Neural progenitor cell (in vitro differentiated cells): ENCODE measurements around the gene PDIA5. TPM values are rescaled to one million over a fixed set of nuclear protein-coding genes. Genes with fewer than 3 reads are reported as not detected.
A peak's percentile ranks its signal among the peaks of the same experiment; 100 is the strongest.

ENCODE experiments used
- DNase-seq: peaks from one replicate; pipeline ENCODE4 v3.0.0-alpha.2; 2016; ENCODE audit warnings: low spot score
- H2AFZ ChIP-seq: fragments of 200-600 bp; sonication (generic); replicated peaks from 2 replicates; pipeline ENCODE4 v1.6.1; 2016; ENCODE audit warnings: antibody characterized with exemption
- H3F3A ChIP-seq: fragments of 200-600 bp; sonication (generic); 2 replicates; pipeline ENCODE4 v1.6.1; 2016; ENCODE audit warnings: antibody characterized with exemption, low read depth
- H3K27ac ChIP-seq: fragments of 200-600 bp; sonication (generic); 2 replicates; pipeline ENCODE4 v1.5.1; 2016; ENCODE audit warnings: mild to moderate bottlenecking
- H3K27me3 ChIP-seq: fragments of 200-600 bp; sonication (generic); 2 replicates; pipeline ENCODE4 v1.6.1; 2016; ENCODE audit warnings: mild to moderate bottlenecking, moderate library complexity
- H3K36me3 ChIP-seq: fragments of 200-600 bp; sonication (generic); 2 replicates; pipeline ENCODE4 v1.5.1; 2016
- H3K4me1 ChIP-seq: fragments of 200-600 bp; sonication (generic); 2 replicates; pipeline ENCODE4 v1.6.1; 2016; ENCODE audit warnings: mixed run types
- H3K4me2 ChIP-seq: fragments of 200-600 bp; sonication (generic); 2 replicates; pipeline ENCODE4 v1.6.1; 2016
- H3K4me3 ChIP-seq: fragments of 200-600 bp; sonication (generic); 2 replicates; pipeline ENCODE4 v1.5.1; 2016
- H3K79me2 ChIP-seq: fragments of 200-600 bp; sonication (generic); 2 replicates; pipeline ENCODE4 v1.6.1; 2016; ENCODE audit warnings: low read depth
- H3K9ac ChIP-seq: fragments of 200-600 bp; sonication (generic); 2 replicates; pipeline ENCODE4 v1.6.1; 2016
- H3K9me3 ChIP-seq: fragments of 200-600 bp; sonication (generic); 2 replicates; pipeline ENCODE4 v1.5.1; 2016; ENCODE audit warnings: low read depth
- H4K20me1 ChIP-seq: fragments of 200-600 bp; sonication (generic); 2 replicates; pipeline ENCODE4 v1.6.1; 2016; ENCODE audit warnings: low read depth
- H3K27ac Mint-ChIP-seq: 3 replicates; pipeline ENCODE4 v1.8.0; 2021; ENCODE audit warnings: mixed read lengths
- H3K27me3 Mint-ChIP-seq: 2 replicates; pipeline ENCODE4 v1.8.0; 2022; ENCODE audit warnings: low read depth, mild to moderate bottlenecking, inconsistent platforms, moderate library complexity, mixed read lengths; ENCODE audit not compliant: insufficient read depth
- H3K36me3 Mint-ChIP-seq: 3 replicates; pipeline ENCODE4 v1.8.0; 2021; ENCODE audit warnings: mixed read lengths
- H3K4me1 Mint-ChIP-seq: 3 replicates; pipeline ENCODE4 v1.8.0; 2021; ENCODE audit warnings: mixed read lengths
- H3K4me3 Mint-ChIP-seq: 3 replicates; pipeline ENCODE4 v1.8.0; 2021; ENCODE audit warnings: mild to moderate bottlenecking, moderate library complexity, mixed read lengths
- H3K9me3 Mint-ChIP-seq: 3 replicates; pipeline ENCODE4 v1.8.0; 2020; ENCODE audit warnings: mixed read lengths
- EZH2 ChIP-seq: fragments of 200-600 bp; sonication (generic); IDR thresholded peaks from 2 replicates; pipeline ENCODE4 v1.6.1; 2017; ENCODE audit warnings: antibody characterized with exemption, mild to moderate bottlenecking, moderate library complexity
- EZH2phosphoT487 ChIP-seq: fragments of 200-600 bp; sonication (generic); IDR thresholded peaks from 2 replicates; pipeline ENCODE4 v1.6.1; 2017; ENCODE audit warnings: antibody characterized with exemption
- microRNA-seq: library from miRNA; unstranded; fragments of <30 nt; microRNA quantifications from one replicate; pipeline ENCODE4, GENCODE V29; 2016
- total RNA-seq: library from RNA; depleted of rRNA; stranded (reverse); fragments of >200 nt; gene quantifications from 2 replicates; pipeline ENCODE4 v1.2.3, GENCODE V29; 2015; ENCODE audit warnings: low replicate concordance
- TF ChIP-seq, protein P1 (sequence below): fragments of 200-600 bp; sonication (generic); IDR thresholded peaks from 2 replicates; pipeline ENCODE4 v1.5.1; 2017; ENCODE audit warnings: antibody characterized with exemption, mild to moderate bottlenecking

PDIA5 gene
- total RNA-seq, 1 donor from 2014 or later = 15.8 TPM

GRCh38 chr3:123201223-123201556 is 134.4 kb downstream of the PDIA5 start:
- TF ChIP-seq, protein P1, sequence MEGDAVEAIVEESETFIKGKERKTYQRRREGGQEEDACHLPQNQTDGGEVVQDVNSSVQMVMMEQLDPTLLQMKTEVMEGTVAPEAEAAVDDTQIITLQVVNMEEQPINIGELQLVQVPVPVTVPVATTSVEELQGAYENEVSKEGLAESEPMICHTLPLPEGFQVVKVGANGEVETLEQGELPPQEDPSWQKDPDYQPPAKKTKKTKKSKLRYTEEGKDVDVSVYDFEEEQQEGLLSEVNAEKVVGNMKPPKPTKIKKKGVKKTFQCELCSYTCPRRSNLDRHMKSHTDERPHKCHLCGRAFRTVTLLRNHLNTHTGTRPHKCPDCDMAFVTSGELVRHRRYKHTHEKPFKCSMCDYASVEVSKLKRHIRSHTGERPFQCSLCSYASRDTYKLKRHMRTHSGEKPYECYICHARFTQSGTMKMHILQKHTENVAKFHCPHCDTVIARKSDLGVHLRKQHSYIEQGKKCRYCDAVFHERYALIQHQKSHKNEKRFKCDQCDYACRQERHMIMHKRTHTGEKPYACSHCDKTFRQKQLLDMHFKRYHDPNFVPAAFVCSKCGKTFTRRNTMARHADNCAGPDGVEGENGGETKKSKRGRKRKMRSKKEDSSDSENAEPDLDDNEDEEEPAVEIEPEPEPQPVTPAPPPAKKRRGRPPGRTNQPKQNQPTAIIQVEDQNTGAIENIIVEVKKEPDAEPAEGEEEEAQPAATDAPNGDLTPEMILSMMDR = no peak
- TF ChIP-seq EZH2phosphoT487 (no peak), EZH2 (no peak)
- DNase-seq = no peak
- peak overlapping the region; percentile 92 for H3K4me3 Mint-ChIP-seq

DNA sequence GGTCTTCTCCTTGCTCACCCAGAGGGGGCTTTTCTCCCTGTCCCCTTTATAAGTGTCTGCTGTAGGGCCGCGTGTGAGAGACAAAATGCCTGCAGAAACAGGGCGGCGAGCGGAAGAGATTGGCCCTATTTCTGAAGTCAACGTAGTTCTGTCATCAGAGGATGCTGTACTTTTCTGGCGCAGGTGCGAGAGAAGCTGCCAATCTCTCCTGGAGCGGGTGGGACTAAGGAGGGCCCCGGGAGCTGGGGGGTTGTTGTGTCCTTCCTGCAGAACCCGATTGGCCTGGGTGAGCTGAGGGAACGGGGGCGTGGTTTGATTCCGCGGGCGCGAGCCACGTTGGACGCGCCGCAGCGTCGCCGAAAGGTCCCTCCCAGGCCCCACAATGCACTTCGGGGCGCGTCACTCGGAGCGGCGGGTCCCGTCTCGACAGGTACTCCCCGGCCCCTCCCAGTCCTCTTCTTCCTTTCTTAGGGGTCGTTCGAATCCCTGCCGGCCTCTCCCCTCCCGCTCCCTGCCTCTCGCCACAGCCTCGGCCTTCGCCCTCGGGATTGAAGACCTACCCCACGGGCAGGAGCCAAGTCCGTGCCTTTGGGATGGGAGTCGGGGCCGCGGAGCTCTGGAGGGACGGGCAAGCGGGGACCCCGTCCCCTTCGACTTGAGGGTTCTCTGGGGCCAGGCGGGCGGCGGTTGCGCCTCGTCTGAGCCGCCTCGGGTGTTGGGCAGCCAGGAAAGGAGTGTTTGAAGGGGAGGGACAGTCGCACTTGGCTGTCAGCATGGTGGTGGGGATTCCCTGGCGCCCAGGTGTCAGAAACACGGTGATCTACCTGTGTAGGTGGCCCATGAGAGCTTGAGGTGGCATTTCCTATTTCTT is 135.0 kb downstream of the PDIA5 start, which contains the start of gene SEC22A:
Gene SEC22A, plus strand, starts transcription at position 387 of the 871 bp plus-strand sequence. CDS start 7,275 bp downstream, outside the sequence.
- Mint-ChIP-seq H3K27me3 (peaks cover 2% of the 10 kb centered on the region), H3K27ac (peak within 1 kb of the TSS; percentile 90), H3K4me3 (peak within 1 kb of the TSS; percentile 92), H3K9me3 (peaks cover 7% of the 10 kb centered on the region), H3K4me1 (peaks cover 14% of the 10 kb centered on the region), H3K36me3 (peaks cover 2% of the 10 kb centered on the region)
- Histone ChIP-seq H3K36me3 (no peaks in the 10 kb centered on the region), H3K9me3 (no peaks in the 10 kb centered on the region), H3F3A (peaks cover 10% of the 10 kb centered on the region), H3K4me3 (peak within 1 kb of the TSS; percentile 83), H3K4me1 (peaks cover 4% of the 10 kb centered on the region), H4K20me1 (no peaks in the 10 kb centered on the region), H3K27ac (no peak within 1 kb of the TSS), H3K27me3 (no peaks in the 10 kb centered on the region), H3K4me2 (peak within 1 kb of the TSS; percentile 89), H3K79me2 (peaks cover 12% of the 10 kb centered on the region), H2AFZ (peak within 1 kb of the TSS; percentile 86), H3K9ac (peak within 1 kb of the TSS; percentile 45)
- DNase-seq = peak; percentile 97
- TF ChIP-seq EZH2phosphoT487 (no peak), EZH2 (peak; percentile 43)

More at GRCh38 chr3:123201223-123201556, 134.4 kb downstream of the PDIA5 start:
- Histone ChIP-seq H3K4me3 (peak overlapping the region; percentile 83), H3K9me3 (no peaks in the 10 kb centered on the region), H4K20me1 (no peaks in the 10 kb centered on the region), H3K27ac (no peak overlapping the region), H3K27me3 (no peaks in the 10 kb centered on the region), H3K9ac (no peak overlapping the region), H2AFZ (peak overlapping the region; percentile 80), H3K4me1 (peaks cover 4% of the 10 kb centered on the region), H3K4me2 (peak overlapping the region; percentile 89), H3K36me3 (no peaks in the 10 kb centered on the region), H3K79me2 (peaks cover 12% of the 10 kb centered on the region), H3F3A (peaks cover 10% of the 10 kb centered on the region)
- Mint-ChIP-seq H3K27ac (peak overlapping the region; percentile 90), H3K36me3 (peaks cover 2% of the 10 kb centered on the region), H3K4me1 (peaks cover 14% of the 10 kb centered on the region), H3K9me3 (peaks cover 7% of the 10 kb centered on the region), H3K27me3 (peaks cover 3% of the 10 kb centered on the region)

DNA sequence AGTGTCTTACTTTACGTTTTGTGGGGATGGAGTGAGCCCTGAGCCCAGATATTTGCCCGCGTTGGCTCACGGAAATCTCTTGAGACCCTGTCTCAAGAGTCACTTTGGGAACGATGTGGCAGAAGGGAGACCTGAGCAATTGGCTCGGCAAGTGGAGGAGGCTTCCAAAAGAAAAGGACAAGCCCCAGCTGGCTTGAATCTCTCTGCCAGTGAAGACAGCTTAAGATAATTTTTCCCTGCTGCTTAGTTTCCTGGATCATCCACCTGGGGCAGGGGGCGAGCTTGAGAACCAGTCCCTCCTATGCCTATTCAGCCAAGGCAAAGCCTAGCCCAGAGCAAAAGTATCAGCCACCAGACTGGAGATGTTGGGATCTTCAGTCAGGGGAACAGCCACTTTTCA is 135.6 kb downstream of the PDIA5 start:
- Histone ChIP-seq H3K27me3 (no peaks in the 10 kb centered on the region), H3K27ac (no peak overlapping the region), H3K9me3 (no peaks in the 10 kb centered on the region), H3K4me3 (peak overlapping the region; percentile 83), H3K9ac (peak overlapping the region; percentile 45), H3F3A (peaks cover 10% of the 10 kb centered on the region), H2AFZ (peak overlapping the region; percentile 86), H4K20me1 (no peaks in the 10 kb centered on the region), H3K4me1 (peaks cover 4% of the 10 kb centered on the region), H3K4me2 (peak overlapping the region; percentile 89), H3K36me3 (no peaks in the 10 kb centered on the region), H3K79me2 (peaks cover 12% of the 10 kb centered on the region)
- Mint-ChIP-seq H3K27ac (peak overlapping the region; percentile 88), H3K36me3 (no peaks in the 10 kb centered on the region), H3K9me3 (peaks cover 4% of the 10 kb centered on the region), H3K4me3 (peak overlapping the region; percentile 92), H3K27me3 (peaks cover 2% of the 10 kb centered on the region), H3K4me1 (peaks cover 14% of the 10 kb centered on the region)
- TF ChIP-seq EZH2phosphoT487 (no peak), EZH2 (no peak)
- TF ChIP-seq, protein P1 = no peak
- peak; percentile 28 for DNase-seq

Small RNA genes within 50 kb of the gene (microRNA-seq; reads per million reads assigned to microRNA genes)
- not detected for gene MIR7110

Other genes starting within 250 kb of the PDIA5 start
- gene SEMA5B, start 39.3 kb upstream of the PDIA5 start, total RNA-seq = 10.1 and 25.6 TPM in 2 replicates
- 25.8 and 26.4 TPM in 2 replicates for gene SEC22A, start 134.9 kb downstream of the PDIA5 start, total RNA-seq